Measurements from ENCODE around the gene MAN2A2.

DNA sequence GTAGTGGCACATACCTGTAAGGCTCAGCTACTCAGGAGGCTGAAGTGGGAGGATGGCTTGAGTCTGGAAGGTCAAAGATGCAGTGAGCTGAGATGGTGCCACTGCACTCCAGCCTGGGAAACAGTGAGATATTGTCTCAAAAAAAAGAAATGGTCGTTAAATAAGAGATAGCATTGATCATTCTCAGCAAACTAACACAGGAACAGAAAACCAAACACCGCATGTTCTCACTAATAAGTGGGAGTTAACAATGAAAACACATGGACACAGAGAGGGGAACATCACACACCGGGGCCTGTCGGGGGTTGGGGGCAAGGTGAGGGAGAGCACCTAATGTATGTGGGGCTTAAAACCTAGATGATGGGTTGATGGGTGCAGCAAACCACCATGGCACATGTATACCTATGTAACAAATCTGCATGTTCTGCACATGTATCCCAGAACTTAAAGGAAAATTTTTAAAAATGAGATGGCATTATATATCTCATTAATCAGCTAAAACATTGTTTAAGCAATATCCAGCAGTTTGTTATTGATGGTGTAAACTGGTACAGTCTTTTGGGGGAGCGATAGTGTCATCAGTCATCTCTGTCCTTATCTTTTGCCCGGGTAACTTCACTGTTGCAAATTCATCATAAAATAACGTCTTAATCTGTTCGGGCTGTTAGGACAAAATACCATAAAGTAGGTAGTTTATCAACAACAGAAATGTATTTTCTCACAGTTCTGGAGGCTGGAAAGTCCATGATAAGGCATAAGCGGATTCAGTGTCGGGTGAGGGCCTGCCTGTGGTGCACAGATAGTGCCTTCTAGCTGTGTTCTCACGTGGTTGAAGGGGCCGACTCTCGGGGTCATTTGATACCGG is 1.7 kb upstream of the MAN2A2 start:
- TF ChIP-seq, protein P1, sequence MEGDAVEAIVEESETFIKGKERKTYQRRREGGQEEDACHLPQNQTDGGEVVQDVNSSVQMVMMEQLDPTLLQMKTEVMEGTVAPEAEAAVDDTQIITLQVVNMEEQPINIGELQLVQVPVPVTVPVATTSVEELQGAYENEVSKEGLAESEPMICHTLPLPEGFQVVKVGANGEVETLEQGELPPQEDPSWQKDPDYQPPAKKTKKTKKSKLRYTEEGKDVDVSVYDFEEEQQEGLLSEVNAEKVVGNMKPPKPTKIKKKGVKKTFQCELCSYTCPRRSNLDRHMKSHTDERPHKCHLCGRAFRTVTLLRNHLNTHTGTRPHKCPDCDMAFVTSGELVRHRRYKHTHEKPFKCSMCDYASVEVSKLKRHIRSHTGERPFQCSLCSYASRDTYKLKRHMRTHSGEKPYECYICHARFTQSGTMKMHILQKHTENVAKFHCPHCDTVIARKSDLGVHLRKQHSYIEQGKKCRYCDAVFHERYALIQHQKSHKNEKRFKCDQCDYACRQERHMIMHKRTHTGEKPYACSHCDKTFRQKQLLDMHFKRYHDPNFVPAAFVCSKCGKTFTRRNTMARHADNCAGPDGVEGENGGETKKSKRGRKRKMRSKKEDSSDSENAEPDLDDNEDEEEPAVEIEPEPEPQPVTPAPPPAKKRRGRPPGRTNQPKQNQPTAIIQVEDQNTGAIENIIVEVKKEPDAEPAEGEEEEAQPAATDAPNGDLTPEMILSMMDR (conservative IDR thresholded peaks at IDR 0.05), result no peak
- no peak for TF ChIP-seq ZFX (IDR thresholded peaks at IDR 0.05)

All from C4-2B (cell line).